ENCODE measurements around the gene SLMAP.

- TF ChIP-seq TAF1 (IDR thresholded peaks at IDR 0.05; ENCODE audit: low read depth) = no peak
- TF ChIP-seq USF1 (IDR thresholded peaks at IDR 0.05) = no peak
- TF ChIP-seq CEBPB (IDR thresholded peaks at IDR 0.05) = no peak
- TF ChIP-seq REST (IDR thresholded peaks at IDR 0.05; ENCODE audit: low read depth) = no peak
- no peak for TF ChIP-seq EP300 (IDR thresholded peaks at IDR 0.05; ENCODE audit: borderline replicate concordance)
- TF ChIP-seq TCF12 (IDR thresholded peaks at IDR 0.05; ENCODE audit: low read depth) = no peak
- TF ChIP-seq CREB1 (IDR thresholded peaks at IDR 0.05; ENCODE audit: low read depth) = no peak
- TF ChIP-seq MAX (IDR thresholded peaks at IDR 0.05) = no peak
- no peak for TF ChIP-seq YY1 (IDR thresholded peaks at IDR 0.05; ENCODE audit: low read depth)
These were observed 38.0 kb upstream of the SLMAP start for GRCh38 chr3:57718118-57718517.
